NCI-H345 treated with DMSO at 0.1 percent for 48 hours (cell line): Measurements from ENCODE around the gene ANKRD23.
A peak's percentile ranks its signal among the peaks of the same experiment; 100 is the strongest.
"Not testable (repeated sequence)": the region's sequence is repeated elsewhere in the genome, so short reads cannot be mapped to it uniquely, and the experiment has no call there.

Experiments
- DNase-seq: peaks from one replicate; lab custom pipeline; 2025; ENCODE audit not compliant: unreplicated experiment; lab: John Stamatoyannopoulos, UW

Gene ANKRD23

DNA sequence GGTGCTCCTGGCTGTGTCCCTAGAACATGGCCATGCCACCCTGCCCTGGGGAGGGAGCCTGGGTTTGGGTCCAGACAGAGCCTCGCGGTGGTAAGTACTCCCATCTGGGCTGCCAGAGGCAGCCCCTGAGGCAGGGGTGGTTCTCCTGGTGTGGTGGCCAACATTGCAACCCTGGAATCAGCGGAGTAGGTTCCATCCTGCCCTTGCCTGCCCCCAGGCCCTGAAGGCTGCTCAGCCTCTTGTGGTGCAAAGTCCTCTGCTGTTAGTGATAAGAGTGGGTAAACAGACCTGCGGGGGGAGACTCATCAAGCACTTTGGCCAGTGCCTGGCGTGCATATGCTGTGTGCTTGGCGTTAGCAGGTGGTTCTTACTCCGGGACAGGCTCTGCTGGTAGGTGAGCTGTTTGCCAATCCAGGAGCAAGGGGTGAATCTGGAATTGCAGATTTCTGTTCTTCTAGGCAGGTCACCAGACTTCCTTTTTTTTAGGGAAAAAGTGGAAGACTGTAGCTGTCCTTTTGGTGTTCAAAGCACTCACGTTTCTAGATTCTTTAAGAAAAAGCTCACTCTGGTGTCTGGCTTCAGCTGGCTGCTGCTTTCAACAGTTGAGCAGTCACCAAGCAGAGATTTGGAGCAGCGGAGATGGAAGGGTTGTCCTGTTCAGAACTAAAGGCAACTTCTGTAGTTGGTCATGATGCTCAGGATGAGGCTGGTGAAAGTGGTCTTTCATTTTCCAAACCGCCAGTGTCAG, 24.5 kb downstream of the ANKRD23 start:
- DNase-seq, result peak; percentile 37

DNA sequence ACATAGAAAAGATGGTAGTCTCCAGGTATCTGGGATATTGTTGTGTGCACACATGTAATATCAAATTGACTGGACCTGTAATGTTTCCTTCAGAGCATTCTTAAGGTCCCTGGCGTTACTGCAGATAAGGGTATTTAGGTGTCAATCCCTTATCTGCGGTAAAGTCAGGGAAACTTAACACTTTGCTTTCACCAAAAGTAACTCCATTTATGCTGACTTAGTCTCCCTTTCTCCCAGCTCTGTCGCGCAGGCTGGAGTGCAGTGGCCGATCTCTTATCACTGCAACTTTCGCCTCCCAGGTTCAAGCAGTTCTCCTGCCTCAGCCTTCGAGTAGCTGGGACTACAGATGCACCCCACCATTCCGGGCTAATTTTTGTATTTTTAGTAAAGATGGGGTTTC, 25.9 kb downstream of the ANKRD23 start:
- DNase-seq, result no peak

DNA sequence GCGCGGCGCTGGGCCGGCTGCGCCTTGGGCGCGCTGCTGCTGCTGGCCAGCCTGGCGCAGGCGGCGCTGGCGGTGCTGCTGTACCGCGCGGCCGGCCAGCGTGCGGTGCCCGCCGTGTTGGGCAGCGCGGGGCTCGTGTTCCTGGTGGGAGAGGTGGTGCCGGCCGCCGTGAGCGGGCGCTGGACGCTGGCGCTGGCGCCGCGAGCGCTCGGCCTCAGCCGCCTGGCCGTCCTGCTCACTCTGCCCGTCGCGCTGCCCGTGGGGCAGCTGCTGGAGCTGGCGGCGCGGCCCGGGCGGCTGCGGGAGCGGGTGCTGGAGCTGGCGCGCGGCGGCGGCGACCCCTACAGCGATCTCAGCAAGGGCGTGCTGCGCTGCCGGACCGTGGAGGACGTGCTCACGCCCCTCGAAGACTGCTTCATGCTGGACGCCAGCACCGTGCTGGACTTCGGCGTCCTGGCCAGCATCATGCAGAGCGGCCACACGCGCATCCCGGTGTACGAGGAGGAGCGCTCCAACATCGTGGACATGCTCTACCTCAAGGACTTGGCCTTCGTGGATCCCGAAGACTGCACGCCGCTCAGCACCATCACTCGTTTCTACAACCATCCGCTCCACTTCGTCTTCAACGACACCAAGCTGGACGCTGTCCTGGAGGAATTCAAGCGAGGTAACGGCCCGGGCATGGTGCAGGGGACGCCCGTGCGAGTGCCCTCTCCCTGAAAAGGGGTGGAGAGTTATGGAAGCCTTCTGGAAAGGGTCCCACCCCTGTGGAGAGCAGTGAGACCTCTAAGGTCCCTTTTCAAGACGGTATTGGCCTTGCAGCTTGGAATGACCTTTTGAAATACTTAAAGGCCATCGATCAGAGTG, 26.8 kb downstream of the ANKRD23 start:
- DNase-seq, result no peak

DNA sequence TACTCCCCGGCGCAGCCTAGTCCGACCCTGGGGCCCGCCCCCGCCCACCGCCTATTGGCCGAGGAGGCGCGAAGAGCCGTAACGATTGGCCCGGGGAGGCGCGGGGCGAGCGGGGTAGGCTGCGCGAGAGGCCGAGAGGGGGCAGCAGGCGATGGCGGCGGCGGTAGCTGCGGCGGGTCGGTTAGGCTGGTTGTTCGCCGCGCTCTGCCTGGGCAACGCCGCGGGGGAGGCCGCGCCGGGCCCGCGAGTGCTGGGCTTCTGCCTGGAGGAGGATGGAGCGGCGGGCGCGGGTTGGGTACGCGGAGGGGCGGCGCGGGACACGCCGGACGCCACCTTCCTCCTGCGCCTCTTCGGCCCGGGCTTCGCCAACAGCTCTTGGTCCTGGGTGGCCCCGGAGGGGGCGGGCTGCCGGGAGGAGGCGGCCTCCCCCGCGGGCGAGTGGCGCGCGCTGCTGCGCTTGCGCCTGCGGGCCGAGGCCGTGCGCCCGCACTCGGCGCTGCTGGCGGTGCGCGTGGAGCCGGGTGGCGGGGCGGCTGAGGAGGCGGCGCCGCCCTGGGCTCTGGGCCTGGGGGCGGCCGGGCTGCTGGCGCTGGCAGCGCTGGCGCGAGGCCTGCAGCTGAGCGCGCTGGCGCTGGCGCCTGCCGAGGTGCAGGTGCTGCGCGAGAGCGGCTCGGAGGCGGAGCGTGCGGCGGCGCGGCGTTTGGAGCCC, 27.5 kb downstream of the ANKRD23 start, which contains the start of gene CNNM3:
CNNM3 (plus strand) TSS at position 142 of the 709 bp plus-strand sequence; CDS start at position 152, 10 bp downstream.
- DNase-seq, result peak; percentile 86

DNA sequence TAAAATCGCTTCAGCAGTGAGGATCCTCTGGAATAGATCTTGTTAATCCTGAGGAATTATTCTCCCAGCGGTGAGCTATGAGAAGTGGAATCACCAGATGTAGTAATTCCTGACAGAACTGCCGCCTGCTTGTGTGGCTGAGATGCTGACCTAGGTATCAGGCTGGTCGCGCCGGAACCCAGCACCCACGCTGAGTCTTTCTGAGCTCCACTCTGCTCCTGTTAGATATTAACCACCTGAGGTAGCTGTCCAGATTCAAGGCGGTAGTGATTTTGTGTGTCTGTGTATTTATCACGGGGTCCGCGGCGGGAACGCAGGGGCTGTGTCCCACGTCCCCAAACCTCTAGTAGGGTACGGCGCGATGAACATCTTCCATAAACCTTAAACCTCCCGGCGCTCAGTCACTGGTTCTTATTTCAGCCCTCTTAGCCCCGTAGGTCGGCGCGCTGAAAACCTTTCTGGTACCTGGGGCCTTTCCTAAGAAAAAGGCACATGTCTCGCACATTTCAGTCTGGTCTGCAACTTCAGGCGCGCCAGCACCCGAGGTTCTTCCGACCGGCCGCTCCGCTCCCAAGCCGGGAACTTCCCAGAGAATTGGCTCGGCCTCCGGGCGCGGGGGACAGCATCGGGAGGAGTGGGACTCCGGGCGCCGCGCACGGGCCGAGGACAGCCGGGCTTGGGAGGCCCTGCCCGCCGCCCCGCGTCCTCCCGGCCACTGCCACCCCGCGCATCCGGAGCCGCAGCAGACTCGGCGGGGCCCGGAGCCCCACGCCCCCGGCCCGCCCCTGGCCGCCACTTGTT, 28.3 kb downstream of the ANKRD23 start:
- DNase-seq, result peak; percentile 24

DNA sequence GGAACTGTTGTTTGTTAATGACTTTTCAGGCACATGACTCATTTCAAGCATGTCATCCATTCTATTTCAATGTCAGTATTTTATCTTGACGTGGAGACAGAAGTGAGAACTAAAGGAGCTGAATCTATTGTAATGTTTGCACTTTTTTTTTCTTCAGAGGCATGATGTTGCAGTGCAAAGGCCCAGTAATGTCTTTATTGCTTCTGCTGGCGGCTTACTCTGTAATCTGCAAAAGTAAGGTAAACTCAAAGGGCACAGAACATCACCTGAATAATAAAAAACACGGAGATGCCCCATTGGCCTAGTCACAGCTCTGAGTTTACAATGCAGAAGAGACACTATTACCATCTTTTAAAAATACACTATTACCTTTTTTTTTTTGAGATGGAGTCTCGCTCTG, 30.2 kb downstream of the ANKRD23 start:
- DNase-seq, result no peak

DNA sequence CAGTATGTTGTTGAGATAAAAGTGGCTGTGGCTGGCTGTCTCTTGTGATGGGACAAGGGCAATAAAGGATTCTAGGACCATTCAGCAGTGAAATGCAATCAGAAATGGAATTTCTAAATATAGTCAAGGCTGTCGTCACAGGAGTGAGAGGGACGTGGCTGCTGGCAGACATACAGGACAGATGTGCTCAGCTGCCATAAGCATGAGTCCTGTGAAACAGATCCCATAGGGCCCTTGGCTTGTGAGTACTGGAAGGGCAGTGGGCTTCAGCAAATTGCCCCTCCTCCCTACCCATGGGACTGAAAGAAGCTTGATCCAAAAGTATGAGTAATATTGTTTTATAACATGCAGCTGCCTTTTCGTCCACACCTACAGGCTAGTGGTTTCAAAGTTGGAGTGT, 31.9 kb downstream of the ANKRD23 start:
- DNase-seq, result no peak

DNA sequence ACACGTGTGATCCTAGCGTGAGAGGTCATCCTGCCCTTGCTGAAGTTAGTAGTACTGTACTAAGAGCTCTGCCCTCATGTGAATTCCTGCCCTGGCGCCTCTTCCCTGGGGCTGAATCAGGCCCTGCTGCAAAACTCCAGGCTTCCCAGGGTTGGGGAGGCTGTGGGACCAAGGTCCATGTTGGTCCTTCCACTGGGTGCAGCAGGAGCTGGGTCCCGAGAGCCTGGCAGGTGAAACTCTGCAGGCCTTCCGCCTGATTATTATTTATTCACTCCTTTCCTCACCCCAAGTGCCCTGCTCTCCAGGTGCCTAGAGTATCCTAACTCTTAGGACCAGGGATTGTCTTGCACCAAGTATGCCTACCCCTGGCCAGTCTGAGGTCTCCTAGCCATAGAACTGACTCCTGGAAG, 33.0 kb downstream of the ANKRD23 start:
- no peak for DNase-seq

DNA sequence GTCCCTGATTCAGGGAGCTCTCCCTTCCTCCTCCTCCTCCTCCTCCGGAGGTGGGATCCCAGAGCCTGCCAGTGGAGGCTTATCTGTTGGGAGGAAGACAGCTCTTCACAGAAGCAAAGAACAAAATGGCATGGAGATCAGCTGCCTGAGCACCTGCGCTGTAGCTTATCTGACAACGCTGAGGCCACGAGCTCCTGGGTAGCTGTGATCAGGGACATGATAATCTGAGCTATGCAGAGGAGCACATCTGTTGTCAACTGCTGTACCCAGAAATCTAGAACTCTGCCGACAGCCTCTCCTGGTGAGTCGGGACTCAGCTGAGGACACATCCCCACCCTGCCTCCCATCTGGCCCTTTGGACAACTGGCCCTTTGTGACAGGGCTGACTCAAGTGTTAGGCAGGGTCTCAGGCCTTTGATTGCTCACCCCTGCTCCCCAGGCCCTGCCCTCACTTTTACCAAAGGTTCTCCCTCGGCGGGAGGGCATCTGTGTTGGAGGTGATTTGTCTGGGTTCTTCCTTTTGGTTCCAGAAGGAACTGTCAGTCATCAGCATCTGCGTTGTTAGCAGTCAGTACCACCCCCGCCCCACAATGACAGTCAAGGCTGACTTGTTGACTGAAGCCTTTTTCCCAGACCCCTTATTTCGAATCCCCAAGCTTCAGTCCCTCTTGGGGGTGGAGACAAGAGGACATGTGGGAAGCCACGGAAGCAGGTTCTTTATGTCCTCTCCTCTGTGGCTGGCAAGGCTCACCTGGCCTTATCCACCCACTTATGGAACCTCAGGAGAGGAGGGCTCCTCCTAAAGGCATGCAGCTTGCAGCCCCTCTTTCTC, 33.7 kb downstream of the ANKRD23 start:
- no peak for DNase-seq

DNA sequence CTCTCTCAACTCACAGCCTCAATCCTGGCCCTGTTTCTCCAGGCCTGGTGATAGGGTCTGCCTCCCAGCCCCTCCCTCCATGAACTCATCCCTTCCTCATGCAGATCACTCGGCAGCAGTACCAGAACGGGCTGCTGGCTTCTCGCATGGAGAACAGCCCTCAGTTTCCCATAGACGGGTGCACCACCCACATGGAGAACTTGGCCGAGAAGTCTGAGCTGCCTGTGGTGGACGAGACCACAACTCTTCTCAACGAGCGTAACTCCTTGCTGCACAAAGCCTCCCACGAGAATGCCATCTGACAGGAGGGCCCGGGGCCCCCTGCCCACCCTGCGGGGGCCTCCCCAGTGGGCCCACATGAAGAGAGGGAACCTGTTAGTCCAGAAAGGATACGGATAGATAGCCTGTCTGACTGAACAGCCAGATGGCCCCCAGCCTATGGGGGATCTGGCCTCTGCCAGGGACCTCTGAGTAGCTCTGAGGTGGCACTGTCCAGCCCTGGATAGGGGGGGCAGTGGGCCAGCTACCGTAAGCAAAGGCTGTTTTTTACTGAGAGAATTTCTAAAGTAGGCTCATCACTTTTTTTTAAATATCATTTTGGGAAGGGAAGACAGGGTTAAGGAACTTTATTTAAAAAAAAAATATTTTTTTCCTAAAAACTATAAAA, 34.5 kb downstream of the ANKRD23 start:
- no peak for DNase-seq

DNA sequence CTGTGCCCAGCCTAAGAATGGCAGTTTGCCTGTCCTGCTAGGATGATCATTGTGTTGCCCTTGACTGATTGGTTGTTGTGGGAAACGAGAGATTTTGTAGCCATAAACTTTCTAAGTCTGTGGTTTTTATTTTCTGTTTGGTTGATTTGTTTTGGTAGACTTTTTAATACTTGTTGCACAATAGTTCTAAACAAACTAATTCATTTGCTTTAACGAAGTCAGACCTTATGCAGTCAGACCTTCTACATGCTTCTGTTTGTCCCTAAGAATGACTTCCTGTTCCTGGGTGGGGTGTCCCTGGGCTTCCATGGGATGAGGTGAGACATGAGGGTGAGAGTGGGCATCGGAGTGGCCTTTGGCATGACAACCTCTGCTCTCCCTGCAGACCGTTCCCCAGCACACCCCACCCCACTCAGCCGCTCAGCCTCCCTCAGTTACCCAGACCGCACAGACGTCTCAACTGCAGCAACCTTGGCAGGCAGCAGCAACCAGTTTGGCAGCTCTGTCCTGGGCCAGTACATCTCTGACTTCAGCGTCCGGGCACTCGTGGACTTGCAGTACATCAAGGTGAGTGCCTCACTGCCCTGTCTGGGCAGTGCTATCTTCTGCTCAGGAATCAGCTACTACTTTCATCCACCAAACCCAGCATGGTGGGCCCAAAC, 35.5 kb downstream of the ANKRD23 start:
- no peak for DNase-seq

DNA sequence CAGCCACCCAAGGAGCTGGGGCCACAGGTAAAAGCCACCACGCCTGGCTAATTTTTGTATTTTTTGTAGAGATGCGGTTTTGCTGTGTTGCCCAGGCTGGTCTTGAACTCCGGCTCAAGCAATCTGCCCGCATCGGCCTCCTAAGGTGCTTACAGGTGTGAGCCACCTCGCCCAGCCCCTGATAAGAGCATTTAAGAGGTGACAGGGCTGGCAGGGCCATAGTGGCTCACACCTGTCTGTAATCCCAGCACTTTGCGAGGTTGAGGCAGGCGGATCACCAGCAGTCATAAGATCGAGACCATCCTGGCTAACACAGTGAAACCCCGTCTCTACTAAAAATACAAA, 36.7 kb downstream of the ANKRD23 start:
- no peak for DNase-seq

DNA sequence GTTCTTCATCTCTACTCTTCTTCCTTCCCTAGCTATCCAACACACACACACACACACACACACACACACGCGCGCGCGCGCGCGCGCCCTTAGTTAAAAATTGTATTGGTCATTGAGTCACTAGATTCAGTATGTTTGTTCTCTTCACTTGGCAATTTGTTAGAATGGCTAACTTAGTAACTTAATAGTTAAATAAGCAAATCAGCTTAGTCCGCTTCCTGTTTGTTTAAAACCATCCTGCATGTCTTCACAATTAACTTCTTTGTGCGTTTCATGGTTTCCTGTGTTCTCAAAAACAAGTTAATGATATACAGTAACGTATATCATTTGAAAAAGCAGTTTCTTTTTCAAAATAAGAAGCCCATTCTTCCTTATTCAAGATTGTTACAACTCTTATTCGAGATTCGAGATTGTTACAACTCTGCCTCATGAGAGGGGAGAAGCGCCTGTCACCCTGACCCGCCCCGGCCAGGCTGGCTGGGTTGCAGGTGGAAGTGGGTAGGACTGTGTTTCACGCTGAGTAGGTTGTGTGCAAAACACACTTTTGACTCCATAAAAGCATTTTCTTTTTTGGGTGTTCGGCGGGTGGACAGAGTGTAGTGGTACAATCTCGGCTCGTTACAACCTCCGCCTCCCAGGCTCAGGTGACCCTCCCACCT, 37.2 kb downstream of the ANKRD23 start:
- DNase-seq, result no peak

DNA sequence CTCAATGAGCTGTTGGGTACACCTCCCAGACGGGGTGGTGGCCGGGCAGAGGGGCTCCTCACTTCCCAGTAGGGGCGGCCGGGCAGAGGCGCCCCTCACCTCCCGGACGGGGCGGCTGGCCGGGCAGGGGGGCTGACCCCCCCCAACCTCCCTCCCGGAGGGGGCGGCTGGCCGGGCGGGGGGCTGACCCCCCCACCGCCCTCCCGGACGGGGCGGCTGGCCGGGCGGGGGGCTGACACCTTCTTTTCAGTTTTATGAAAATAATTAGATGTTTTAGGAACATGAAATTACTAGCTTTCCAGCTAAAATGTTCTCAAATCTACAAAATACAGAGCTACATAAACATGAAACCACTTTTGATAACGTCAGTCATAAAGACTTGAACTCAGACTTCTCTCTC, 37.9 kb downstream of the ANKRD23 start:
- not testable (repeated sequence) for DNase-seq

DNA sequence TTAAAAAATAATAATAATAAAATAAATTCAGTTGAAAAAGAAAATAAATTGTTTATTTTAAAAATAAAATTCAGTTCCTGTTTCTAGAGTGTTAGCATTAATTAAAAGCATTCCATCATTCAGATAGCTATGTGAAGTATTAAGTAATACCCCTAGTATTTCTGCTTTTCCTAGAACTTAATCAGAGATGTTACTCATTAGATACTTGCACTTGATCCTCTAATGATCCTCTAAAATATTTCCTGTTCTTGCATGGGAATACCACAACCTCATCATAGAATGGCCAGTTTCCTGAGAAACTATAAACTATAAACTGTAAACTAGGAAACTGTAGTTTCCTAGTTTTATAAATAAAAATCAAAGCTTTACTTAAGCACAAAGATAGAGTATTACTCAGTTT, 38.8 kb downstream of the ANKRD23 start:
- no peak for DNase-seq

DNA sequence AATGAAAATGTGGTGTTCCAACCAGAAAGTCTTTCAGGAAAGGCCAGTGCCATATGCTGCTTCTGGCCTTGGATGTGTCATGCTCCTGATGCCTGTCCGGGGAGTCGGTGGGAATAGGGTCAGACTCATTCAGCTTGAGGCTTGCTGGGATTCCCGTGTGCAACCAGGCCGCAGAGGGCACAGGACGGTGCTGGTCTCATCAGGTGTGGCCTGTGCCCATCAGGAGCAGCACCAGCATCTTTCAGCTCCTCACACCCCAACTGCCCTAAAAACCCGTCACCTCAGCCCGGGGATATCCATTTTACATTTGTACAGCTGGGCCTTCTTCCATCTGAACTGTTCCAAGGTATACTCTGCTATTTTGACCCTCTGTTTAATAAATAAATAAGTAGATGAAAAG, 41.1 kb downstream of the ANKRD23 start:
- DNase-seq, result no peak

DNA sequence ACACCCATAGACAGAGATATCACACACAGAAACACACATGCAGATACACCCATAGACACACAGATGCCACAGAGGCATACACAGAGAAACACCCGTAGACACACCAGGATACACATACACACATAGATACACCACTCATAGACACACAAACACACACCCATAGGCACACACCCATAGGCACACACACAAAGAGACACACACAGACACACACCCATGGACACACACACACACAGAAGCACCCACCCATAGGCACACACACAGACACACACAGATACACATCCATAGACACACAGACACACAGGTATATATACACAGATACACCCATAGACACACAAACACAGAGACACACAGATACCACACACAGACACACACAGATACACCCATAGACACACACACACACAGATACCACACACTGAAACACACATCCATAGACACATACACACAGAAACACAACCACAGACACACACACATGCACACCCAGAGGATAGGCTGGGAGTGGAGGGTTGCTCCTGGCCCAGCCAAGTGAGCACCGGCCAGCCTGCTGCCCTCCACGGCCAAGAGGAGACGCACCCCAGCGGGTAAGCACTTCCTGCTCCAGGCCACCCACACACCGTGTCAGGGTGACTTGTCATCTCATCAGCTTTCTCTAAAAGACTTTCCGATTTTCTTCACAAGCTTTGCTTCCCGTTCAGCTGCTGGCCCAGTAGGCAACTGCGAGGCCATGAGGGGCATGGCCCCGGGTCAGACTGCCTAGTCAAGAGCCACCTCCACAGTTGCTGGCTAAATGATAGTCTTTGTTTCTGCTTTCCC, 41.8 kb downstream of the ANKRD23 start:
- DNase-seq, result no peak
